Endometrial microvascular endothelial cells (primary cell): ENCODE measurements around the gene ARSA. TPM values are rescaled to one million over a fixed set of nuclear protein-coding genes. Genes with fewer than 3 reads are reported as not detected.
"Not testable (repeated sequence)": the region's sequence is repeated elsewhere in the genome, so short reads cannot be mapped to it uniquely, and the experiment has no call there.

ENCODE experiments used
- in situ Hi-C: cut with HindIII; loops from 2 replicates; pipeline ENCODE4 v1.10.0; 2017; ENCODE audit warnings: low sequenced_read_pairs, low pct_unique_long_range_greater_than_20kb; ENCODE audit errors: inconsistent ontology term
- total RNA-seq: library from RNA; depleted of rRNA; stranded (reverse); fragments of >200 nt; gene quantifications from one replicate; pipeline ENCODE4 v1.2.3, GENCODE V29; 2015; ENCODE audit errors: inconsistent ontology term

Gene ARSA
- total RNA-seq = 55.8 TPM

GRCh38 chr22:50627642-50628542 is at the start of gene ARSA:
Gene ARSA (minus strand): TSS chr22:50628152. CDS start chr22:50627779, 373 bp downstream.
- in situ Hi-C loops = no loop called here

- in situ Hi-C loops = no loop called here
Observed at GRCh38 chr22:50676661-50677492, 48.9 kb upstream of the ARSA start.

GRCh38 chr22:50676180-50676636 is 48.3 kb upstream of the ARSA start:
- in situ Hi-C loops = no loop called here

- in situ Hi-C loops = no loop called here
Observed at GRCh38 chr22:50675553-50676179, 47.7 kb upstream of the ARSA start.

GRCh38 chr22:50674606-50675552 is 46.9 kb upstream of the ARSA start:
- in situ Hi-C loops = no loop called here

GRCh38 chr22:50674130-50674500 is 46.2 kb upstream of the ARSA start:
- in situ Hi-C loops = no loop called here

- in situ Hi-C loops = no loop called here
Observed at GRCh38 chr22:50673231-50674129, 45.5 kb upstream of the ARSA start.

- in situ Hi-C loops = no loop called here
Observed at GRCh38 chr22:50672471-50673230, 44.7 kb upstream of the ARSA start, which contains the start of gene SHANK3. Gene SHANK3 (plus strand): TSS chr22:50672823.

- in situ Hi-C loops = no loop called here
Observed at GRCh38 chr22:50672041-50672440, 44.1 kb upstream of the ARSA start.

GRCh38 chr22:50671641-50672040 is 43.7 kb upstream of the ARSA start:
- in situ Hi-C loops = no loop called here

- in situ Hi-C loops = no loop called here
Observed at GRCh38 chr22:50670914-50671538, 43.1 kb upstream of the ARSA start.

GRCh38 chr22:50670513-50670912 is 42.6 kb upstream of the ARSA start:
- in situ Hi-C loops = no loop called here

GRCh38 chr22:50665738-50666137 is 37.8 kb upstream of the ARSA start:
- in situ Hi-C loops = no loop called here

- in situ Hi-C loops = no loop called here
Observed at GRCh38 chr22:50665212-50665611, 37.3 kb upstream of the ARSA start.

- in situ Hi-C loops = no loop called here
Observed at GRCh38 chr22:50660306-50660705, 32.4 kb upstream of the ARSA start.

GRCh38 chr22:50659711-50660110 is 31.8 kb upstream of the ARSA start:
- in situ Hi-C loops = not testable (repeated sequence)
